ENCODE data around the gene VIPR2.
"Not testable (repeated sequence)": the region's sequence is repeated elsewhere in the genome, so short reads cannot be mapped to it uniquely, and the experiment has no call there.

The VIPR2 gene

GRCh38 chr7:159179241-159179640, 34.6 kb upstream of the VIPR2 start:
- no peak for DNase-seq (ENCODE audit: low read depth in 2 of 2)
- H3K4me3 ChIP-seq (replicated peaks in 1 of 2; ENCODE audit: low read depth in 2 of 2, low read length in 2 of 2), result no peak overlapping the region
- TF ChIP-seq, protein P1, sequence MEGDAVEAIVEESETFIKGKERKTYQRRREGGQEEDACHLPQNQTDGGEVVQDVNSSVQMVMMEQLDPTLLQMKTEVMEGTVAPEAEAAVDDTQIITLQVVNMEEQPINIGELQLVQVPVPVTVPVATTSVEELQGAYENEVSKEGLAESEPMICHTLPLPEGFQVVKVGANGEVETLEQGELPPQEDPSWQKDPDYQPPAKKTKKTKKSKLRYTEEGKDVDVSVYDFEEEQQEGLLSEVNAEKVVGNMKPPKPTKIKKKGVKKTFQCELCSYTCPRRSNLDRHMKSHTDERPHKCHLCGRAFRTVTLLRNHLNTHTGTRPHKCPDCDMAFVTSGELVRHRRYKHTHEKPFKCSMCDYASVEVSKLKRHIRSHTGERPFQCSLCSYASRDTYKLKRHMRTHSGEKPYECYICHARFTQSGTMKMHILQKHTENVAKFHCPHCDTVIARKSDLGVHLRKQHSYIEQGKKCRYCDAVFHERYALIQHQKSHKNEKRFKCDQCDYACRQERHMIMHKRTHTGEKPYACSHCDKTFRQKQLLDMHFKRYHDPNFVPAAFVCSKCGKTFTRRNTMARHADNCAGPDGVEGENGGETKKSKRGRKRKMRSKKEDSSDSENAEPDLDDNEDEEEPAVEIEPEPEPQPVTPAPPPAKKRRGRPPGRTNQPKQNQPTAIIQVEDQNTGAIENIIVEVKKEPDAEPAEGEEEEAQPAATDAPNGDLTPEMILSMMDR (IDR thresholded peaks at IDR 0.05; ENCODE audit: low read depth, low read length), result no peak

- TF ChIP-seq, protein P1 (IDR thresholded peaks at IDR 0.05; ENCODE audit: low read depth, low read length), result no peak
- H3K4me3 ChIP-seq (replicated peaks in 1 of 2; ENCODE audit: low read depth in 2 of 2, low read length in 2 of 2), result no peak overlapping the region
- DNase-seq (ENCODE audit: low read depth in 2 of 2), result no peak
These were observed 32.8 kb upstream of the VIPR2 start for GRCh38 chr7:159177284-159177953.

- TF ChIP-seq, protein P1 (IDR thresholded peaks at IDR 0.05; ENCODE audit: low read depth, low read length), result no peak
- no peak for DNase-seq (ENCODE audit: low read depth in 2 of 2)
- H3K4me3 ChIP-seq (replicated peaks in 1 of 2; ENCODE audit: low read depth in 2 of 2, low read length in 2 of 2), result no peak overlapping the region
These were observed 31.1 kb upstream of the VIPR2 start for GRCh38 chr7:159175792-159176191.

- not testable (repeated sequence) for H3K4me3 ChIP-seq (replicated peaks in 1 of 2; ENCODE audit: low read depth in 2 of 2, low read length in 2 of 2); DNase-seq (ENCODE audit: low read depth in 2 of 2)
These were observed 30.4 kb upstream of the VIPR2 start for GRCh38 chr7:159175100-159175499.

- DNase-seq (ENCODE audit: low read depth in 2 of 2), result no peak
- TF ChIP-seq, protein P1 (IDR thresholded peaks at IDR 0.05; ENCODE audit: low read depth, low read length), result no peak
- H3K4me3 ChIP-seq (replicated peaks in 1 of 2; ENCODE audit: low read depth in 2 of 2, low read length in 2 of 2), result no peak overlapping the region
These were observed 27.7 kb upstream of the VIPR2 start for GRCh38 chr7:159172400-159172799.

- no peak for DNase-seq (ENCODE audit: low read depth in 2 of 2)
- H3K4me3 ChIP-seq (replicated peaks in 1 of 2; ENCODE audit: low read depth in 2 of 2, low read length in 2 of 2), result no peak overlapping the region
- TF ChIP-seq, protein P1 (IDR thresholded peaks at IDR 0.05; ENCODE audit: low read depth, low read length), result no peak
These were observed 24.7 kb upstream of the VIPR2 start for GRCh38 chr7:159169391-159169790.

GRCh38 chr7:159167139-159167538, 22.5 kb upstream of the VIPR2 start:
- TF ChIP-seq, protein P1 (IDR thresholded peaks at IDR 0.05; ENCODE audit: low read depth, low read length), result no peak
- no peak overlapping the region for H3K4me3 ChIP-seq (replicated peaks in 1 of 2; ENCODE audit: low read depth in 2 of 2, low read length in 2 of 2)
- no peak for DNase-seq (ENCODE audit: low read depth in 2 of 2)
